GM18502 (cell line): ENCODE data around the gene OPCML.

Source experiments
- ATAC-seq: cut with Tn5 transposase; IDR thresholded peaks from one replicate; pipeline ENCODE4 v1.9.1; 2021; ENCODE audit warnings: mild to moderate bottlenecking; ENCODE audit not compliant: unreplicated experiment, poor library complexity

The OPCML gene

GRCh38 chr11:133425245-133425644, 107.1 kb downstream of the OPCML start:
- no peak for ATAC-seq

GRCh38 chr11:133418218-133418617, 114.1 kb downstream of the OPCML start:
- ATAC-seq = no peak

- ATAC-seq = no peak
These were observed 117.8 kb downstream of the OPCML start for GRCh38 chr11:133414506-133414905.

GRCh38 chr11:133413703-133414102, 118.6 kb downstream of the OPCML start:
- ATAC-seq = no peak

- ATAC-seq = no peak
These were observed 122.5 kb downstream of the OPCML start for GRCh38 chr11:133409799-133410198.

GRCh38 chr11:133408936-133409335, 123.4 kb downstream of the OPCML start:
- ATAC-seq = no peak

GRCh38 chr11:133408402-133408801, 123.9 kb downstream of the OPCML start:
- ATAC-seq = no peak

- no peak for ATAC-seq
These were observed 125.8 kb downstream of the OPCML start for GRCh38 chr11:133406489-133406888.

- peak; percentile 62 for ATAC-seq
These were observed 128.4 kb downstream of the OPCML start for GRCh38 chr11:133403900-133404299.

GRCh38 chr11:133402551-133402950, 129.8 kb downstream of the OPCML start:
- ATAC-seq = no peak

GRCh38 chr11:133399855-133400625, 132.3 kb downstream of the OPCML start:
- ATAC-seq = no peak

- no peak for ATAC-seq
These were observed 133.0 kb downstream of the OPCML start for GRCh38 chr11:133399294-133399693.

GRCh38 chr11:133390803-133391202, 141.5 kb downstream of the OPCML start:
- ATAC-seq = no peak

- no peak for ATAC-seq
These were observed 143.2 kb downstream of the OPCML start for GRCh38 chr11:133388975-133389568.

GRCh38 chr11:133388260-133388659, 144.0 kb downstream of the OPCML start:
- ATAC-seq = no peak

- no peak for ATAC-seq
These were observed 145.4 kb downstream of the OPCML start for GRCh38 chr11:133386852-133387251.

- no peak for ATAC-seq
These were observed 146.0 kb downstream of the OPCML start for GRCh38 chr11:133386262-133386661.

GRCh38 chr11:133385781-133386180, 146.5 kb downstream of the OPCML start:
- no peak for ATAC-seq

GRCh38 chr11:133384731-133385130, 147.6 kb downstream of the OPCML start:
- no peak for ATAC-seq

GRCh38 chr11:133383689-133384088, 148.6 kb downstream of the OPCML start:
- no peak for ATAC-seq

- ATAC-seq = no peak
These were observed 149.1 kb downstream of the OPCML start for GRCh38 chr11:133383201-133383600.
